ENCODE measurements around the gene ST3GAL4.
"Not testable (repeated sequence)": the region's sequence is repeated elsewhere in the genome, so short reads cannot be mapped to it uniquely, and the experiment has no call there.

Gene ST3GAL4

GRCh38 chr11:126383339-126384335, 28.2 kb downstream of the ST3GAL4 start:
- H3K9me3 ChIP-seq (ENCODE audit: control insufficient read depth in 5 of 5, low read length in 5 of 5): no peaks in the 10 kb centered on the region
- H3K27ac ChIP-seq (ENCODE audit: low read depth, low read length): no peak overlapping the region
- no peak overlapping the region for H3K9ac ChIP-seq (ENCODE audit: low read length in 5 of 5)
- peaks cover 0 to 3% (median 0%) of the 10 kb centered on the region in 5 donors for H3K36me3 ChIP-seq (ENCODE audit: control insufficient read depth in 5 of 5, insufficient read depth in 5 of 5, low read length in 5 of 5)
- H3K4me3 ChIP-seq (ENCODE audit: low read depth in 1 of 5, low read length in 5 of 5): no peak overlapping the region
- H3K27me3 ChIP-seq (ENCODE audit: control insufficient read depth in 5 of 5, insufficient read depth in 4 of 5, low read length in 5 of 5): no peaks in the 10 kb centered on the region
- peaks cover 0 to 12% (median 8%) of the 10 kb centered on the region in 5 donors for H3K4me1 ChIP-seq (ENCODE audit: control insufficient read depth in 5 of 5, insufficient read depth in 5 of 5, low read length in 5 of 5)

GRCh38 chr11:126384449-126385070, 29.1 kb downstream of the ST3GAL4 start:
- H3K27ac ChIP-seq (ENCODE audit: low read depth, low read length): no peak overlapping the region
- no peak overlapping the region for H3K4me3 ChIP-seq (ENCODE audit: low read depth in 1 of 5, low read length in 5 of 5)
- no peaks in the 10 kb centered on the region for H3K9me3 ChIP-seq (ENCODE audit: control insufficient read depth in 5 of 5, low read length in 5 of 5)
- H3K27me3 ChIP-seq (ENCODE audit: control insufficient read depth in 5 of 5, insufficient read depth in 4 of 5, low read length in 5 of 5): no peaks in the 10 kb centered on the region
- H3K4me1 ChIP-seq (ENCODE audit: control insufficient read depth in 5 of 5, insufficient read depth in 5 of 5, low read length in 5 of 5): peaks cover 0 to 12% (median 8%) of the 10 kb centered on the region in 5 donors
- H3K9ac ChIP-seq (ENCODE audit: low read length in 5 of 5): no peak overlapping the region
- H3K36me3 ChIP-seq (ENCODE audit: control insufficient read depth in 5 of 5, insufficient read depth in 5 of 5, low read length in 5 of 5): peaks cover 0 to 3% (median 0%) of the 10 kb centered on the region in 5 donors

GRCh38 chr11:126385991-126386728, 30.7 kb downstream of the ST3GAL4 start:
- H3K4me3 ChIP-seq (ENCODE audit: low read depth in 1 of 5, low read length in 5 of 5): no peak overlapping the region
- H3K9ac ChIP-seq (ENCODE audit: low read length in 5 of 5): no peak overlapping the region
- no peaks in the 10 kb centered on the region for H3K36me3 ChIP-seq (ENCODE audit: control insufficient read depth in 5 of 5, insufficient read depth in 5 of 5, low read length in 5 of 5)
- H3K4me1 ChIP-seq (ENCODE audit: control insufficient read depth in 5 of 5, insufficient read depth in 5 of 5, low read length in 5 of 5): peaks cover 0 to 12% (median 8%) of the 10 kb centered on the region in 5 donors
- no peak overlapping the region for H3K27ac ChIP-seq (ENCODE audit: low read depth, low read length)
- H3K27me3 ChIP-seq (ENCODE audit: control insufficient read depth in 5 of 5, insufficient read depth in 4 of 5, low read length in 5 of 5): no peaks in the 10 kb centered on the region
- no peaks in the 10 kb centered on the region for H3K9me3 ChIP-seq (ENCODE audit: control insufficient read depth in 5 of 5, low read length in 5 of 5)

- H3K4me1 ChIP-seq (ENCODE audit: control insufficient read depth in 5 of 5, insufficient read depth in 5 of 5, low read length in 5 of 5): peaks cover 0 to 12% (median 8%) of the 10 kb centered on the region in 5 donors
- not testable (repeated sequence) for H3K36me3 ChIP-seq (ENCODE audit: control insufficient read depth in 5 of 5, insufficient read depth in 5 of 5, low read length in 5 of 5); H3K4me3 ChIP-seq (ENCODE audit: low read depth in 1 of 5, low read length in 5 of 5); H3K27ac ChIP-seq (ENCODE audit: low read depth, low read length); H3K9ac ChIP-seq (ENCODE audit: low read length in 5 of 5); H3K27me3 ChIP-seq (ENCODE audit: control insufficient read depth in 5 of 5, insufficient read depth in 4 of 5, low read length in 5 of 5); H3K9me3 ChIP-seq (ENCODE audit: control insufficient read depth in 5 of 5, low read length in 5 of 5)
Measured at GRCh38 chr11:126386729-126387071, 31.2 kb downstream of the ST3GAL4 start.

- peaks cover 2 to 22% (median 18%) of the 10 kb centered on the region in 5 donors for H3K4me1 ChIP-seq (ENCODE audit: control insufficient read depth in 5 of 5, insufficient read depth in 5 of 5, low read length in 5 of 5)
Measured at GRCh38 chr11:126387857-126388256, 32.4 kb downstream of the ST3GAL4 start.

GRCh38 chr11:126390272-126390867, 34.9 kb downstream of the ST3GAL4 start:
- no peak overlapping the region for H3K27ac ChIP-seq (ENCODE audit: low read depth, low read length)
- H3K9me3 ChIP-seq (ENCODE audit: control insufficient read depth in 5 of 5, low read length in 5 of 5): no peaks in the 10 kb centered on the region
- no peaks in the 10 kb centered on the region for H3K27me3 ChIP-seq (ENCODE audit: control insufficient read depth in 5 of 5, insufficient read depth in 4 of 5, low read length in 5 of 5)
- peaks cover 2 to 29% (median 22%) of the 10 kb centered on the region in 5 donors for H3K4me1 ChIP-seq (ENCODE audit: control insufficient read depth in 5 of 5, insufficient read depth in 5 of 5, low read length in 5 of 5)
- no peaks in the 10 kb centered on the region for H3K36me3 ChIP-seq (ENCODE audit: control insufficient read depth in 5 of 5, insufficient read depth in 5 of 5, low read length in 5 of 5)
- no peak overlapping the region for H3K9ac ChIP-seq (ENCODE audit: low read length in 5 of 5)
- no peak overlapping the region for H3K4me3 ChIP-seq (ENCODE audit: low read depth in 1 of 5, low read length in 5 of 5)

More at GRCh38 chr11:126387857-126388256, 32.4 kb downstream of the ST3GAL4 start:
- Histone ChIP-seq H3K9ac (ENCODE audit: low read length in 5 of 5) (no peak overlapping the region), H3K27me3 (ENCODE audit: control insufficient read depth in 5 of 5, insufficient read depth in 4 of 5, low read length in 5 of 5) (no peaks in the 10 kb centered on the region), H3K36me3 (ENCODE audit: control insufficient read depth in 5 of 5, insufficient read depth in 5 of 5, low read length in 5 of 5) (no peaks in the 10 kb centered on the region), H3K27ac (ENCODE audit: low read depth, low read length) (no peak overlapping the region), H3K9me3 (ENCODE audit: control insufficient read depth in 5 of 5, low read length in 5 of 5) (no peaks in the 10 kb centered on the region), H3K4me3 (ENCODE audit: low read depth in 1 of 5, low read length in 5 of 5) (no peak overlapping the region)

GRCh38 chr11:126391286-126391954, 35.9 kb downstream of the ST3GAL4 start:
- Histone ChIP-seq H3K9me3 (ENCODE audit: control insufficient read depth in 5 of 5, low read length in 5 of 5) (no peaks in the 10 kb centered on the region), H3K9ac (ENCODE audit: low read length in 5 of 5) (no peak overlapping the region), H3K27ac (ENCODE audit: low read depth, low read length) (no peak overlapping the region), H3K4me1 (ENCODE audit: control insufficient read depth in 5 of 5, insufficient read depth in 5 of 5, low read length in 5 of 5) (peaks cover 2 to 30% (median 20%) of the 10 kb centered on the region in 5 donors), H3K27me3 (ENCODE audit: control insufficient read depth in 5 of 5, insufficient read depth in 4 of 5, low read length in 5 of 5) (no peaks in the 10 kb centered on the region), H3K4me3 (ENCODE audit: low read depth in 1 of 5, low read length in 5 of 5) (no peak overlapping the region), H3K36me3 (ENCODE audit: control insufficient read depth in 5 of 5, insufficient read depth in 5 of 5, low read length in 5 of 5) (no peaks in the 10 kb centered on the region)

- peaks cover 2 to 24% (median 15%) of the 10 kb centered on the region in 5 donors for H3K4me1 ChIP-seq (ENCODE audit: control insufficient read depth in 5 of 5, insufficient read depth in 5 of 5, low read length in 5 of 5)
- H3K27ac ChIP-seq (ENCODE audit: low read depth, low read length): no peak overlapping the region
Measured at GRCh38 chr11:126391970-126392632, 36.6 kb downstream of the ST3GAL4 start.

GRCh38 chr11:126392633-126393013, 37.1 kb downstream of the ST3GAL4 start:
- no peak overlapping the region for H3K27ac ChIP-seq (ENCODE audit: low read depth, low read length)
- H3K36me3 ChIP-seq (ENCODE audit: control insufficient read depth in 5 of 5, insufficient read depth in 5 of 5, low read length in 5 of 5): no peaks in the 10 kb centered on the region
- H3K9ac ChIP-seq (ENCODE audit: low read length in 5 of 5): no peak overlapping the region
- H3K9me3 ChIP-seq (ENCODE audit: control insufficient read depth in 5 of 5, low read length in 5 of 5): no peaks in the 10 kb centered on the region
- no peaks in the 10 kb centered on the region for H3K27me3 ChIP-seq (ENCODE audit: control insufficient read depth in 5 of 5, insufficient read depth in 4 of 5, low read length in 5 of 5)
- H3K4me3 ChIP-seq (ENCODE audit: low read depth in 1 of 5, low read length in 5 of 5): no peak overlapping the region
- H3K4me1 ChIP-seq (ENCODE audit: control insufficient read depth in 5 of 5, insufficient read depth in 5 of 5, low read length in 5 of 5): peaks cover 2 to 24% (median 14%) of the 10 kb centered on the region in 5 donors

More at GRCh38 chr11:126391970-126392632, 36.6 kb downstream of the ST3GAL4 start:
- Histone ChIP-seq H3K27me3 (ENCODE audit: control insufficient read depth in 5 of 5, insufficient read depth in 4 of 5, low read length in 5 of 5) (no peaks in the 10 kb centered on the region), H3K9ac (ENCODE audit: low read length in 5 of 5) (no peak overlapping the region), H3K36me3 (ENCODE audit: control insufficient read depth in 5 of 5, insufficient read depth in 5 of 5, low read length in 5 of 5) (no peaks in the 10 kb centered on the region), H3K4me3 (ENCODE audit: low read depth in 1 of 5, low read length in 5 of 5) (no peak overlapping the region), H3K9me3 (ENCODE audit: control insufficient read depth in 5 of 5, low read length in 5 of 5) (no peaks in the 10 kb centered on the region)

Measured in subcutaneous abdominal adipose tissue (tissue), 5 donors.